Breast epithelium (tissue), 3 donors: ENCODE measurements around the gene COX7A2.

Experiments used
- POLR2A ChIP-seq: fragments of 450-650 bp; IDR thresholded peaks from one replicate; pipeline ENCODE4 v1.6.1; 2016; ENCODE audit warnings: antibody characterized with exemption, mild to moderate bottlenecking, moderate library complexity
- POLR2AphosphoS5 ChIP-seq, 3 donors: sonication (generic); formaldehyde crosslinking; IDR thresholded peaks; one replicate each; pipeline ENCODE4 v1.6.1; 2017; ENCODE audit warnings: antibody characterized with exemption in 3 of 3
- TF ChIP-seq, protein P1 (sequence below), 3 donors: fragments of 450-650 bp; IDR thresholded peaks; one replicate each; pipeline ENCODE4 v1.5.1; 2016 to 2017; ENCODE audit warnings: antibody characterized with exemption in 3 of 3, mild to moderate bottlenecking in 3 of 3, moderate library complexity in 3 of 3

DNA sequence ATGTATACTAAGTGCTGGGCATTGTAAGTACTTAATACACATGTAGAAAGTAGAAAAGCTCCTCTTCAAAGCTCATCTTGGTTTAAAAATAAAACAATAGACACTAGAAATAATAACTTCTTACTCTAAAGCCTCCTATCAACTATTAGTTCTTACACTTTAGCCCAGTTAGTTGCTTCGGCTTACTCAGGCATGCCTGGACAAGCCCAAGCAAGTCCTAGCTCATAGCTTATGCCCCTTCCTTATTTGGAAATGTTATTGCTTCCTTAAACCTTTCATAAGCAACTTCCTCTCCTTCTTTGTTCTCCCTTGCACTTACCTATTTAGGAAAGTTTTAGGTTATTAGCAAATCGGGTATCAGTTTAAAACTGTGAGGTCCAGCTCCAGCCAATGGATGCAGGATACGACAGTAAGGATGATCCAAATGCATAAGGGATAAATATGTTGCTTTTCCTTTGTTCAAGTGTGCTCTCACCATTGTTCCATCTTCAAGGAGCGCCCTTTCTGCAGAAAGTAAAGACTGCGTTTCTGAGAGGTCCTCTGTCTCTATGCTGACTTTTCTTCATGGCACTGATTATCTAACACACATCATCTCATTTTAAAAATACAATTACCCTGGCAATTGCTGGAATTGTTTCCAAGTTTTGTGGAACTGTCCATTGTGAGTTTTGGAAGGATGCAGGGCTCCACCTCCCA is 28.7 kb upstream of the COX7A2 start:
- TF ChIP-seq, protein P1, sequence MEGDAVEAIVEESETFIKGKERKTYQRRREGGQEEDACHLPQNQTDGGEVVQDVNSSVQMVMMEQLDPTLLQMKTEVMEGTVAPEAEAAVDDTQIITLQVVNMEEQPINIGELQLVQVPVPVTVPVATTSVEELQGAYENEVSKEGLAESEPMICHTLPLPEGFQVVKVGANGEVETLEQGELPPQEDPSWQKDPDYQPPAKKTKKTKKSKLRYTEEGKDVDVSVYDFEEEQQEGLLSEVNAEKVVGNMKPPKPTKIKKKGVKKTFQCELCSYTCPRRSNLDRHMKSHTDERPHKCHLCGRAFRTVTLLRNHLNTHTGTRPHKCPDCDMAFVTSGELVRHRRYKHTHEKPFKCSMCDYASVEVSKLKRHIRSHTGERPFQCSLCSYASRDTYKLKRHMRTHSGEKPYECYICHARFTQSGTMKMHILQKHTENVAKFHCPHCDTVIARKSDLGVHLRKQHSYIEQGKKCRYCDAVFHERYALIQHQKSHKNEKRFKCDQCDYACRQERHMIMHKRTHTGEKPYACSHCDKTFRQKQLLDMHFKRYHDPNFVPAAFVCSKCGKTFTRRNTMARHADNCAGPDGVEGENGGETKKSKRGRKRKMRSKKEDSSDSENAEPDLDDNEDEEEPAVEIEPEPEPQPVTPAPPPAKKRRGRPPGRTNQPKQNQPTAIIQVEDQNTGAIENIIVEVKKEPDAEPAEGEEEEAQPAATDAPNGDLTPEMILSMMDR (IDR thresholded peaks at IDR 0.05): no peak
- TF ChIP-seq POLR2A (no peak), POLR2AphosphoS5 (IDR thresholded peaks at IDR 0.05) (no peak)
